ENCODE measurements around the gene TEX48.

The TEX48 gene

DNA sequence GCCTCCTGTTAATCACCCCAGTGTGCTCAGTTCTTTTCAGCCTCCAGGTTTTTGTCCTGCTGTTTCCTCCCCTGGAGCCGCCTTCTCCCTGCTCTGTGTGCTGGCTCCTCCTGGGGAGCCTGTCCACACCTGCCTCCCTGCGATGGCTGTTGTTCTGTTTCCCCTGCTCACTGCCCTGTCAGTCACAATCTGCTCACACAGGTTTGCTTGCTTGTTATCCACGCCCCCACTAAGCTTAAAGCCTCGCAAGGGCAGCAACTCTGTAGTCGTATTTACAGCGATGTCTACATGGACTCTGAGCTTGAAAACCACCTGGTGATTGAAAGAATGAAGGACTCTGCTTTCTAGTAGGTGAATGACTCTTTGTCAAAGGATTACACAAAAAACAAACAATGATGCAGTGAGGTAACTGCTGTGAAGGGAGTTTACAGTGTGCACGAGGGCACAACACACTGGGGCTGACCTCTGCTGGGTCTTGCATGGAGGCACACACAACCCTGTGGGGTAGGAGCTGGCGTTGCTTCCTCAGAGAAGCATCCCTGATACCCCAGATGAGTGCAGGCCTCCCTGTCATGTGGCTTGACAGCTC lies 39.6 kb upstream of the TEX48 start:
- no peak; the same call in 2 of the 3 replicates for ATAC-seq
- TF ChIP-seq ZFP30 (CRISPR knock-in tag; IDR thresholded peaks at IDR 0.05), result no peak
- no peak for TF ChIP-seq ARNTL (CRISPR knock-in tag; IDR thresholded peaks at IDR 0.05; ENCODE audit: borderline replicate concordance, low read depth)
- TF ChIP-seq GLIS3 (CRISPR knock-in tag; IDR thresholded peaks at IDR 0.05), result no peak
- no peak for TF ChIP-seq OSR1 (CRISPR knock-in tag; IDR thresholded peaks at IDR 0.05)
- no peak for TF ChIP-seq TCF4 (CRISPR knock-in tag; IDR thresholded peaks at IDR 0.05; ENCODE audit: borderline replicate concordance)
- TF ChIP-seq RARB (CRISPR knock-in tag; IDR thresholded peaks at IDR 0.05), result no peak
- TF ChIP-seq, protein P1, sequence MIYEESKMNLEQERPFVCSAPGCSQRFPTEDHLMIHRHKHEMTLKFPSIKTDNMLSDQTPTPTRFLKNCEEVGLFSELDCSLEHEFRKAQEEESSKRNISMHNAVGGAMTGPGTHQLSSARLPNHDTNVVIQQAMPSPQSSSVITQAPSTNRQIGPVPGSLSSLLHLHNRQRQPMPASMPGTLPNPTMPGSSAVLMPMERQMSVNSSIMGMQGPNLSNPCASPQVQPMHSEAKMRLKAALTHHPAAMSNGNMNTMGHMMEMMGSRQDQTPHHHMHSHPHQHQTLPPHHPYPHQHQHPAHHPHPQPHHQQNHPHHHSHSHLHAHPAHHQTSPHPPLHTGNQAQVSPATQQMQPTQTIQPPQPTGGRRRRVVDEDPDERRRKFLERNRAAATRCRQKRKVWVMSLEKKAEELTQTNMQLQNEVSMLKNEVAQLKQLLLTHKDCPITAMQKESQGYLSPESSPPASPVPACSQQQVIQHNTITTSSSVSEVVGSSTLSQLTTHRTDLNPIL (CRISPR knock-in tag; IDR thresholded peaks at IDR 0.05; ENCODE audit: low read depth), result no peak
- TF ChIP-seq, protein P2, sequence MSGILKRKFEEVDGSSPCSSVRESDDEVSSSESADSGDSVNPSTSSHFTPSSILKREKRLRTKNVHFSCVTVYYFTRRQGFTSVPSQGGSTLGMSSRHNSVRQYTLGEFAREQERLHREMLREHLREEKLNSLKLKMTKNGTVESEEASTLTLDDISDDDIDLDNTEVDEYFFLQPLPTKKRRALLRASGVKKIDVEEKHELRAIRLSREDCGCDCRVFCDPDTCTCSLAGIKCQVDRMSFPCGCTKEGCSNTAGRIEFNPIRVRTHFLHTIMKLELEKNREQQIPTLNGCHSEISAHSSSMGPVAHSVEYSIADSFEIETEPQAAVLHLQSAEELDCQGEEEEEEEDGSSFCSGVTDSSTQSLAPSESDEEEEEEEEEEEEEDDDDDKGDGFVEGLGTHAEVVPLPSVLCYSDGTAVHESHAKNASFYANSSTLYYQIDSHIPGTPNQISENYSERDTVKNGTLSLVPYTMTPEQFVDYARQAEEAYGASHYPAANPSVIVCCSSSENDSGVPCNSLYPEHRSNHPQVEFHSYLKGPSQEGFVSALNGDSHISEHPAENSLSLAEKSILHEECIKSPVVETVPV (CRISPR knock-in tag; IDR thresholded peaks at IDR 0.05), result no peak
- TF ChIP-seq ESRRG (CRISPR knock-in tag; IDR thresholded peaks at IDR 0.05), result no peak
- TF ChIP-seq, protein P3, sequence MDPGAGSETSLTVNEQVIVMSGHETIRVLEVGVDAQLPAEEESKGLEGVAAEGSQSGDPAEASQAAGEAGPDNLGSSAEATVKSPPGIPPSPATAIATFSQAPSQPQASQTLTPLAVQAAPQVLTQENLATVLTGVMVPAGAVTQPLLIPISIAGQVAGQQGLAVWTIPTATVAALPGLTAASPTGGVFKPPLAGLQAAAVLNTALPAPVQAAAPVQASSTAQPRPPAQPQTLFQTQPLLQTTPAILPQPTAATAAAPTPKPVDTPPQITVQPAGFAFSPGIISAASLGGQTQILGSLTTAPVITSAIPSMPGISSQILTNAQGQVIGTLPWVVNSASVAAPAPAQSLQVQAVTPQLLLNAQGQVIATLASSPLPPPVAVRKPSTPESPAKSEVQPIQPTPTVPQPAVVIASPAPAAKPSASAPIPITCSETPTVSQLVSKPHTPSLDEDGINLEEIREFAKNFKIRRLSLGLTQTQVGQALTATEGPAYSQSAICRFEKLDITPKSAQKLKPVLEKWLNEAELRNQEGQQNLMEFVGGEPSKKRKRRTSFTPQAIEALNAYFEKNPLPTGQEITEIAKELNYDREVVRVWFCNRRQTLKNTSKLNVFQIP (CRISPR knock-in tag; IDR thresholded peaks at IDR 0.05; ENCODE audit: borderline replicate concordance, low read depth), result no peak
- TF ChIP-seq ZNF8 (CRISPR knock-in tag; IDR thresholded peaks at IDR 0.05), result no peak
- TF ChIP-seq SNAI2 (CRISPR knock-in tag; IDR thresholded peaks at IDR 0.05), result no peak
- no peak for TF ChIP-seq BACH2 (CRISPR knock-in tag; IDR thresholded peaks at IDR 0.05; ENCODE audit: borderline replicate concordance)

DNA sequence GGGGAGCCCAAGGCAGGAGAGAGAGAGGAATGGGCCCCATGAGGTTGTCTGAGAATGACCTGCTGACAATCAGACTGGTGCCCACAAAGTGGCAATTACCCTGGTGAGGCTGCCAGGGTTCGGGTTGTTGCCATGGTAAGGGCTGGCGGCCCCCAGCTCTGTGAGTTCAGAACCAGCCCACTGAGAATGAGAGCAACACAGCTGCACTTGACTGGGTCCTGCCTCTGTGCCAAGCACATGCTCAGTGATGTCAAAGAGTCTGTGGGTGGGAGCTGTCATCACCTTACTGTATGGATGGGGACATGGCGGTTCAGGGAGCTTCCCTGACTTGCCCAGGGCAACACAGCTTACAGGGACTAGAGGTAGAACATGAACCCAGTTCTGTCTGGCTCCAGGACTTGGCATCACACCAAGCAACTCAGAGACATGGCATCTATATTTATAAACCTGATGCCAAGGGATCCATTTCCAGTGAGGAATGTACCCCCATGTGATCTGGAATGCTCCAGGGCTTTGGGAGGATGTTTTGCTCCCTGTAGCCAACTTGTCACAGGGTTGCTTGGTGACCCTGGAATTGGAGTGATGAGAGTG lies 38.2 kb upstream of the TEX48 start:
- no peak for TF ChIP-seq ISL1 (CRISPR knock-in tag; IDR thresholded peaks at IDR 0.05)
- no peak for TF ChIP-seq CSDC2 (CRISPR knock-in tag; IDR thresholded peaks at IDR 0.05)
- no peak for TF ChIP-seq ZNF8 (CRISPR knock-in tag; IDR thresholded peaks at IDR 0.05)
- no peak for TF ChIP-seq ZFP3 (CRISPR knock-in tag; IDR thresholded peaks at IDR 0.05)
- TF ChIP-seq, protein P3 (CRISPR knock-in tag; IDR thresholded peaks at IDR 0.05; ENCODE audit: borderline replicate concordance, low read depth), result no peak
- TF ChIP-seq SNAI2 (CRISPR knock-in tag; IDR thresholded peaks at IDR 0.05), result no peak
- peak; percentile 71 for ATAC-seq

DNA sequence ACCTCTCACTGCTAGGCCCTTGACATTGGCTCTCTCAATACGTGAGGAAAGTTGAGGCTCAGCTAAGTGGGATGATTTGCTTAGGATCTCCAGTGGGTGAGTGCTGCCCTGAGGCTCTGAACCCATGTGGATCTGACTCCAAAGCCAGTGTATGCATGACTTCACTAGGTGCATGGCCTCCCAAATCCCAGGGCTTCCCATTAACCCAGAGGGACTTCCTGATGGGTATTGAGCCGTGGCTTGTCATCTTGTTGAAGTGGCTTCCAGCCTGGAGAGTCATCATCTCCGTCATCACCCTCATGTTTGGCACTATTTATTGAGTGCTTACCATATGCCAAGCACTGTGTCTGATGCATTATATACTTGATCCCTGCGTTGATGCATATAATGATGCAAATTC lies 37.3 kb upstream of the TEX48 start:
- ATAC-seq, result no peak
- TF ChIP-seq, protein P2 (CRISPR knock-in tag; IDR thresholded peaks at IDR 0.05), result no peak
- no peak for TF ChIP-seq TCF4 (CRISPR knock-in tag; IDR thresholded peaks at IDR 0.05; ENCODE audit: borderline replicate concordance)
- no peak for TF ChIP-seq ZNF8 (CRISPR knock-in tag; IDR thresholded peaks at IDR 0.05)
- no peak for TF ChIP-seq ZFP30 (CRISPR knock-in tag; IDR thresholded peaks at IDR 0.05)
- TF ChIP-seq OSR1 (CRISPR knock-in tag; IDR thresholded peaks at IDR 0.05), result no peak
- no peak for TF ChIP-seq RARB (CRISPR knock-in tag; IDR thresholded peaks at IDR 0.05)
- TF ChIP-seq ESRRG (CRISPR knock-in tag; IDR thresholded peaks at IDR 0.05), result no peak
- no peak for TF ChIP-seq CSDC2 (CRISPR knock-in tag; IDR thresholded peaks at IDR 0.05)
- TF ChIP-seq ZC3H10 (CRISPR knock-in tag; IDR thresholded peaks at IDR 0.05), result no peak
- TF ChIP-seq TOX (CRISPR knock-in tag; IDR thresholded peaks at IDR 0.05; ENCODE audit: borderline replicate concordance), result no peak
- no peak for TF ChIP-seq PPARA (CRISPR knock-in tag; IDR thresholded peaks at IDR 0.05; ENCODE audit: borderline replicate concordance)
- no peak for TF ChIP-seq SNAI2 (CRISPR knock-in tag; IDR thresholded peaks at IDR 0.05)
- TF ChIP-seq ZFP3 (CRISPR knock-in tag; IDR thresholded peaks at IDR 0.05), result no peak
- TF ChIP-seq, protein P3 (CRISPR knock-in tag; IDR thresholded peaks at IDR 0.05; ENCODE audit: borderline replicate concordance, low read depth), result no peak
- TF ChIP-seq, protein P1 (CRISPR knock-in tag; IDR thresholded peaks at IDR 0.05; ENCODE audit: low read depth), result no peak
- no peak for TF ChIP-seq ISL1 (CRISPR knock-in tag; IDR thresholded peaks at IDR 0.05)
- TF ChIP-seq BACH2 (CRISPR knock-in tag; IDR thresholded peaks at IDR 0.05; ENCODE audit: borderline replicate concordance), result no peak
- no peak for TF ChIP-seq GLIS3 (CRISPR knock-in tag; IDR thresholded peaks at IDR 0.05)

Measured in SK-N-SH treated with all-trans-retinoic acid at 6 μM for 48 hours (cell line).